Measurements from ENCODE around the gene LRCH3. TPM values are rescaled to one million over a fixed set of nuclear protein-coding genes. Genes with fewer than 3 reads are reported as not detected.
"Not testable (repeated sequence)": the region's sequence is repeated elsewhere in the genome, so short reads cannot be mapped to it uniquely, and the experiment has no call there.

LRCH3 gene
- total RNA-seq, 1 donor from 2014 or later = 57.0 TPM

DNA sequence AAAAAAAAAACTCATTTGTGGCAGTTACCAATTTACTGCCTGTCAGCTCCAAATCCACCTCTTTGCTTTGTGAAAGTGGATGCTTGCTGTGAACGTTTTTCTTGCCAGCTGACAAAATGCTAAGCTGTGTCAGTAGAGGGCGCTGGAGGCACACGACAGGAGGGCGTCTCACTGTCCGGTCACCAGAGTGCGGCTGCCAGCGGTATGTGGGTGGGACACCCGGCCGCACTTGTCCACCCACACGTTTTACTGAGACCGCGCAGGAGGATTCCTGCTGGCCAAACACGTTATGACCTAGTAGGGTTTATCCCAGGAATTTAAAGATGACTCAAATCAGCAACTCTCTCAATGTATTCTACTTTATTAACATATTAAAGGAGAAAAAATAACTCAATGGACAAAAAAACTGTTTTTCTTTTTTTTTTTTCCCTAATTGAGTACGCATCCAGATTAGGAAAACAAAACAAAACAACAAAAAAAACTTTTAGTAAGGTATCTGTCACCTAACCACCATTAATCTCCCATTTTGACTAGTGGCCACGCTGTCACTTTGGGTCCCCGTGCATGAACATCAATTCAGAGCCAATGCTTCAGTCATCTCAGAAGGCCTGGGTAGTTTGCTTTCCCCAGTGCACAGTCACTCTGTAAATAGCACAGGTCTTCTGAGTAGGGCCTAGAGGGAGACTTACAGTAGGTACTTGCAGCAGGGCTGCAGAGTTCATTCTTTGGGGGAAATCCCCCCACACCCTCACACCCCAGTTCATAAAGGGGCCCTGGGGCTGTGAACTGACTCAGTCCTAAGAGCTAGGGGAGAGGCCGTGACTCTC, 115.2 kb downstream of the LRCH3 start:
- Mint-ChIP-seq H3K4me3 (ENCODE audit: low read depth) (no peak overlapping the region), H3K27ac (peak overlapping the region; percentile 83), H3K36me3 (ENCODE audit: low read depth) (peaks cover 6% of the 10 kb centered on the region)

GRCh38 chr3:197906850-197907187, 115.8 kb downstream of the LRCH3 start:
- DNase-seq (ENCODE audit: low spot score) = no peak
- intact Hi-C loops (cut with micrococcal nuclease) = loop anchor here (1.0 kb wide), 8 partner anchors 14 to 173 kb away; partner anchors contain the start of genes FYTTD1, LMLN and RPL35A
- Mint-ChIP-seq H3K27me3 (ENCODE audit: low read depth) (no peaks in the 10 kb centered on the region), H3K9me3 (no peaks in the 10 kb centered on the region), H3K4me3 (ENCODE audit: low read depth) (no peak overlapping the region), H3K36me3 (ENCODE audit: low read depth) (peaks cover 6% of the 10 kb centered on the region), H3K27ac (peak overlapping the region; percentile 82), H3K4me1 (ENCODE audit: low read depth) (peaks cover 20% of the 10 kb centered on the region)

More for the DNA sequence above, 115.2 kb downstream of the LRCH3 start:
- peak; percentile 70 for DNase-seq (ENCODE audit: low spot score)
- Mint-ChIP-seq H3K9me3 (no peaks in the 10 kb centered on the region), H3K27me3 (ENCODE audit: low read depth) (no peaks in the 10 kb centered on the region), H3K4me1 (ENCODE audit: low read depth) (peaks cover 20% of the 10 kb centered on the region)
- intact Hi-C loops (cut with micrococcal nuclease) = loop anchor here (1.0 kb wide), 8 partner anchors 15 to 174 kb away; partner anchors contain the start of genes FYTTD1, LMLN and RPL35A

DNA sequence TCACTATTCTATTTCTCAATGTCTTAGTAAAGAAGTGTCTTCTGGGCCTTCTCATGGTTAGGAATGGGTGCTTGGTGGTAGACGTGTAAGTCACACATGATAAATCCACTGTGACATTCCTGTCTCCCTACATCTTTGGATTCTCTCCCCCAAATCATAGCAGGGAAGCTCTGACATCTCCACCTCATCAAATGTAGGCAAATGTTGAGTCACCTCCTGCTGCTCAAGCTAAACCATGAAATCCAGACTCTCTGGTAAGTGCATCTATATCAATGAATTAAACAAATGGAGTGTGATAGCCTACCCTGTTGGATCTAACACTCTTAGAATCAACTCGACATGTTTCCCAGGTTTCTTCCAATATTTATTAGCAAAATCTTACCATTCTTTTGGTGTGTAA, 116.1 kb downstream of the LRCH3 start:
- intact Hi-C loops (cut with micrococcal nuclease) = no loop called here
- no peak for DNase-seq (ENCODE audit: low spot score)
- Mint-ChIP-seq H3K9me3 (no peaks in the 10 kb centered on the region), H3K4me3 (ENCODE audit: low read depth) (no peak overlapping the region), H3K27ac (peak overlapping the region; percentile 82), H3K36me3 (ENCODE audit: low read depth) (peaks cover 6% of the 10 kb centered on the region), H3K4me1 (ENCODE audit: low read depth) (peaks cover 20% of the 10 kb centered on the region), H3K27me3 (ENCODE audit: low read depth) (no peaks in the 10 kb centered on the region)

- H3K36me3 Mint-ChIP-seq (ENCODE audit: low read depth); DNase-seq (ENCODE audit: low spot score); H3K9me3 Mint-ChIP-seq; H3K27me3 Mint-ChIP-seq (ENCODE audit: low read depth); H3K4me3 Mint-ChIP-seq (ENCODE audit: low read depth); H3K27ac Mint-ChIP-seq; intact Hi-C loops (cut with micrococcal nuclease): not testable (repeated sequence)
- H3K4me1 Mint-ChIP-seq (ENCODE audit: low read depth) = peaks cover 20% of the 10 kb centered on the region
Measured at GRCh38 chr3:197908550-197908949, 117.5 kb downstream of the LRCH3 start.

DNA sequence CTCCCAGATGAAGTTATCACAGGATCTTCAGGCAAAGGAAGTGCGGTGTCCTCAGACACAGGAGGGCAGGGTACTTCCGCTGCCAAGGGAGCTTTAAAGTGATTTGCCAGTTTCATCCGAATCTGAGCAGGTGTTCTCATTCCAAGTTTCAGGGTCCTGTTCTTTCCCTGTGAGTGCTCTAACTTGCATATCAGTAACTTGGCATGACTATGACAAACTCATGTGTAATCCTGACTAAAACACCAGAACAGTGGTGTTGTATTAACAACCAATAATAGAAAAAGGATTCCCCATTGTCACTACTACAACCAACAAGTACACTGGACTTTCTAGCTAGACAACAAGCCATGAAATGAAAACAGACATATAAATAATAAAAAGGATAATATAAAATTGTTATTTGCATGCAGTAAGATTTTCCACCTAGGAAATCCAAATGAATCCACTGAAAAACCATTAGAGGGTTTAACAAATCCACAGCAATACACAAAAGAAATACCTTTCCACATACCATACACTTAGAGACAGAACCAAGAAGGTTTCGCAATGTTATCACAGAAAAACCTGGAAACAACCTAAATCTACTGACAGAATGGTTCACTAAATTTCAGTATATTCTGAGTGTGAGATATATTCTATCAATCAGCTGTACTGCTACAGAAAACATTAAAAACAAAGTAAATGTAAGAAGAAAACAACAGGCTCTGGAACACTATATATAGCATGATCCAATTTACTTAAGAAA, 118.1 kb downstream of the LRCH3 start:
- H3K9me3 Mint-ChIP-seq = no peaks in the 10 kb centered on the region
- H3K4me1 Mint-ChIP-seq (ENCODE audit: low read depth) = peaks cover 20% of the 10 kb centered on the region
- no peaks in the 10 kb centered on the region for H3K27me3 Mint-ChIP-seq (ENCODE audit: low read depth)
- intact Hi-C loops (cut with micrococcal nuclease) = no loop called here
- H3K27ac Mint-ChIP-seq = no peak overlapping the region
- peaks cover 6% of the 10 kb centered on the region for H3K36me3 Mint-ChIP-seq (ENCODE audit: low read depth)
- DNase-seq (ENCODE audit: low spot score) = no peak
- no peak overlapping the region for H3K4me3 Mint-ChIP-seq (ENCODE audit: low read depth)

GRCh38 chr3:197912741-197913476, 121.9 kb downstream of the LRCH3 start:
- Mint-ChIP-seq H3K4me1 (ENCODE audit: low read depth) (no peaks in the 10 kb centered on the region), H3K4me3 (ENCODE audit: low read depth) (no peak overlapping the region), H3K27ac (no peak overlapping the region), H3K36me3 (ENCODE audit: low read depth) (peaks cover 1% of the 10 kb centered on the region), H3K27me3 (ENCODE audit: low read depth) (no peaks in the 10 kb centered on the region), H3K9me3 (no peaks in the 10 kb centered on the region)
- intact Hi-C loops (cut with micrococcal nuclease) = no loop called here
- no peak for DNase-seq (ENCODE audit: low spot score)

- Mint-ChIP-seq H3K4me3 (ENCODE audit: low read depth) (no peak overlapping the region), H3K27me3 (ENCODE audit: low read depth) (no peaks in the 10 kb centered on the region)
Measured at GRCh38 chr3:197913641-197914380, 122.8 kb downstream of the LRCH3 start.

GRCh38 chr3:197921429-197922275, 130.6 kb downstream of the LRCH3 start:
- H3K4me1 Mint-ChIP-seq (ENCODE audit: low read depth); DNase-seq (ENCODE audit: low spot score); H3K4me3 Mint-ChIP-seq (ENCODE audit: low read depth); H3K27me3 Mint-ChIP-seq (ENCODE audit: low read depth); H3K9me3 Mint-ChIP-seq: not testable (repeated sequence)
- peaks cover 19% of the 10 kb centered on the region for H3K36me3 Mint-ChIP-seq (ENCODE audit: low read depth)
- H3K27ac Mint-ChIP-seq = peak overlapping the region; percentile 28
- intact Hi-C loops (cut with micrococcal nuclease) = loop anchor here (1.0 kb wide), 1 partner anchor 15 kb away; no protein-coding TSS in a partner anchor

More at GRCh38 chr3:197913641-197914380, 122.8 kb downstream of the LRCH3 start:
- Mint-ChIP-seq H3K27ac (no peak overlapping the region), H3K36me3 (ENCODE audit: low read depth) (no peaks in the 10 kb centered on the region), H3K9me3 (no peaks in the 10 kb centered on the region), H3K4me1 (ENCODE audit: low read depth) (no peaks in the 10 kb centered on the region)
- no peak for DNase-seq (ENCODE audit: low spot score)
- intact Hi-C loops (cut with micrococcal nuclease) = no loop called here

- intact Hi-C loops (cut with micrococcal nuclease) = no loop called here
- Mint-ChIP-seq H3K4me1 (ENCODE audit: low read depth) (peaks cover 5% of the 10 kb centered on the region), H3K4me3 (ENCODE audit: low read depth) (no peak overlapping the region), H3K27ac (no peak overlapping the region), H3K9me3 (peaks cover 5% of the 10 kb centered on the region), H3K27me3 (ENCODE audit: low read depth) (no peaks in the 10 kb centered on the region), H3K36me3 (ENCODE audit: low read depth) (peaks cover 20% of the 10 kb centered on the region)
- DNase-seq (ENCODE audit: low spot score) = no peak
Measured at GRCh38 chr3:197926418-197926817, 135.4 kb downstream of the LRCH3 start.

DNA sequence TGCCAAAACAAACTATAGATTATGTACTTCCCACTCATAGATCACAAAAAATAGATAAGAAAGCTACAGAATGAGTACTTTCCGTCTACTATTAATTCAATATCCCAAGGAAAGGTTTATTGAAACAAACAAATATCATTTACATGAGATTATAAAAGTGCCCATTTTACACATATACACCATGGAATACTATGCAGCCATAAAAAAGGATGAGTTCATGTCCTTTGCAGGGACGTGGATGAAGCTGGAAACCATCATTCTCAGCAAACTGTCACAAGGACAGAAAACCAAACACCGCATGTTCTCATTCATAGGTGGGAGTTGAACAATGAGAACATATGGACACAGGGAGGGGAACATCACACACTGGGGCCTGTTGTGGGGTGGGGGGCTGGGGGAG, 136.5 kb downstream of the LRCH3 start:
- H3K36me3 Mint-ChIP-seq (ENCODE audit: low read depth) = peaks cover 16% of the 10 kb centered on the region
- H3K27me3 Mint-ChIP-seq (ENCODE audit: low read depth); H3K4me3 Mint-ChIP-seq (ENCODE audit: low read depth); H3K9me3 Mint-ChIP-seq; intact Hi-C loops (cut with micrococcal nuclease); DNase-seq (ENCODE audit: low spot score); H3K27ac Mint-ChIP-seq; H3K4me1 Mint-ChIP-seq (ENCODE audit: low read depth): not testable (repeated sequence)

DNA sequence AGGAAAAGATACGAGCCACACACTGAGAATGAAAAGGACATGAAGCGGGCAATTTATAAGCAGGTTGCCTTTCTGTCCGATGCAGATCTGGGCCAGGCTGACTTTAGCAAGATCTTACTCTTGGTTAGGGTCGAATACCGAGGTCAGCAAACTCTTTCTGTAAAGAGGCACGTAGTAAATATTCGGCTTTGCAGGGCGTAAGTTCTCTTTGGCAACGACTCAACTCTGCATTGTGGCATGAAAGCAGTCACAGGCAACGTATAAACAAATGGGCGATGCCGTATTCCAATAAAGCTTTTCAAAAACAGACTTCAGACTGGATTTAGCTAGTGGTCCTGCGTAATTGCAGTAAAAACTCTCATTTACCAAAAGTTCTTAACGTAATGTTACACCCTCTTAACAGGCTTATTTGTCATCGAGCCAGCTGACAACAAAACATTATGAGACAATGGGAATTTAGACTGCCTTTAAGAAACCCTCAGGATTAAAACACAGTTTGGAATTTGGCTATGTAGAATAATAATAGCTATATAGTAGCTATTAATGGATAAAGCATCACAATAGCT, 145.8 kb downstream of the LRCH3 start:
- no peak overlapping the region for H3K27ac Mint-ChIP-seq

More for the DNA sequence above, 145.8 kb downstream of the LRCH3 start:
- Mint-ChIP-seq H3K4me3 (ENCODE audit: low read depth) (no peak overlapping the region), H3K27me3 (ENCODE audit: low read depth) (no peaks in the 10 kb centered on the region), H3K4me1 (ENCODE audit: low read depth) (peaks cover 5% of the 10 kb centered on the region), H3K36me3 (ENCODE audit: low read depth) (peaks cover 3% of the 10 kb centered on the region), H3K9me3 (no peaks in the 10 kb centered on the region)
- DNase-seq (ENCODE audit: low spot score) = no peak
- intact Hi-C loops (cut with micrococcal nuclease) = no loop called here
